AG10803 (cell line): ENCODE measurements around the gene DDX60.
"Not testable (repeated sequence)": the region's sequence is repeated elsewhere in the genome, so short reads cannot be mapped to it uniquely, and the experiment has no call there.

Experiments
- DNase-seq: peaks from one replicate; pipeline ENCODE4 v3.0.0; 2010; ENCODE audit warnings: low read depth
- H3K4me3 ChIP-seq: 2 replicates; pipeline ENCODE4 v1.5.1; 2011; ENCODE audit warnings: mild to moderate bottlenecking, low read length, control low read depth
- TF ChIP-seq, protein P1 (sequence below): conservative IDR thresholded peaks from 2 replicates; pipeline ENCODE4 v1.5.1; 2011; ENCODE audit warnings: mild to moderate bottlenecking, low read length, control low read depth, inconsistent platforms

Gene DDX60

DNA sequence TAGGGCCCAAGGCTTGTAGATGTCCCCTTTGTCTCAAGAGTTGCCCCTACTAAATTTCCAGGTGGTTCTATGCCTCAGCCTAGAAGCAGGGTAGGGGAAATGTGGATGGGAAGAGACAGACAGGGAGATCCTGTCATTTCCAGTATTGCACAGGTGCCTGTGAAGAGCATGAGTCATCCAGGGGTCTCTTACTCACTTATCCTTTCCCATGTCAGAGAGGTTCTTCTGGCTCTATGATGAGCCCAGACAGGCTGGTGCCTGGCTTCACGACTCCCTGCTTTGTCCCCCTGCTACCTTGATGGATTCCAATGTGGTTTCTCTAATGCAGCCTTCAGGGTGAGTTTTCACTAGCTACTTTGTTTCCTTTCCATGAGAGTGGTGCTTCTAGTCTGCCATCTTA, 35.2 kb upstream of the DDX60 start:
- TF ChIP-seq, protein P1, sequence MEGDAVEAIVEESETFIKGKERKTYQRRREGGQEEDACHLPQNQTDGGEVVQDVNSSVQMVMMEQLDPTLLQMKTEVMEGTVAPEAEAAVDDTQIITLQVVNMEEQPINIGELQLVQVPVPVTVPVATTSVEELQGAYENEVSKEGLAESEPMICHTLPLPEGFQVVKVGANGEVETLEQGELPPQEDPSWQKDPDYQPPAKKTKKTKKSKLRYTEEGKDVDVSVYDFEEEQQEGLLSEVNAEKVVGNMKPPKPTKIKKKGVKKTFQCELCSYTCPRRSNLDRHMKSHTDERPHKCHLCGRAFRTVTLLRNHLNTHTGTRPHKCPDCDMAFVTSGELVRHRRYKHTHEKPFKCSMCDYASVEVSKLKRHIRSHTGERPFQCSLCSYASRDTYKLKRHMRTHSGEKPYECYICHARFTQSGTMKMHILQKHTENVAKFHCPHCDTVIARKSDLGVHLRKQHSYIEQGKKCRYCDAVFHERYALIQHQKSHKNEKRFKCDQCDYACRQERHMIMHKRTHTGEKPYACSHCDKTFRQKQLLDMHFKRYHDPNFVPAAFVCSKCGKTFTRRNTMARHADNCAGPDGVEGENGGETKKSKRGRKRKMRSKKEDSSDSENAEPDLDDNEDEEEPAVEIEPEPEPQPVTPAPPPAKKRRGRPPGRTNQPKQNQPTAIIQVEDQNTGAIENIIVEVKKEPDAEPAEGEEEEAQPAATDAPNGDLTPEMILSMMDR = no peak
- no peak for DNase-seq
- no peak overlapping the region for H3K4me3 ChIP-seq

DNA sequence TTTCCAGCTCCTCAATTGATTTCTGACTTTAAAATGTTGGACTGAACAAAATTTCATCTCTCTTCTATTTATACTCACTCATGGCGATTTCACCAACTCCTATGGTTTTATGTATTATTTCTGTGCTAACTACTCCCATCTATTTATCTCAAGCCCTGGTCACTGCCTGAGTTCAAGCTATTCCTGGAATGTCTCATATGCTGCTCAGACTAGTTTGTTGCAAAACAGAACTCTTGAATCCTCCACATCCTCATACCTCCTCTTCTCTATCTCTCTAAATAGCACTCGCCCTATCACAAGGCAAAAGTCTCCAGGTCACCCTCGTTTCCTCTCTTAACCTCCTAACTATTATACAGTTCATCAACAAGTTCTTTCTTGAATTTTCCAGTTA, 19.0 kb upstream of the DDX60 start:
- peak; percentile 17 for DNase-seq
- TF ChIP-seq, protein P1 = no peak
- H3K4me3 ChIP-seq = no peak overlapping the region

DNA sequence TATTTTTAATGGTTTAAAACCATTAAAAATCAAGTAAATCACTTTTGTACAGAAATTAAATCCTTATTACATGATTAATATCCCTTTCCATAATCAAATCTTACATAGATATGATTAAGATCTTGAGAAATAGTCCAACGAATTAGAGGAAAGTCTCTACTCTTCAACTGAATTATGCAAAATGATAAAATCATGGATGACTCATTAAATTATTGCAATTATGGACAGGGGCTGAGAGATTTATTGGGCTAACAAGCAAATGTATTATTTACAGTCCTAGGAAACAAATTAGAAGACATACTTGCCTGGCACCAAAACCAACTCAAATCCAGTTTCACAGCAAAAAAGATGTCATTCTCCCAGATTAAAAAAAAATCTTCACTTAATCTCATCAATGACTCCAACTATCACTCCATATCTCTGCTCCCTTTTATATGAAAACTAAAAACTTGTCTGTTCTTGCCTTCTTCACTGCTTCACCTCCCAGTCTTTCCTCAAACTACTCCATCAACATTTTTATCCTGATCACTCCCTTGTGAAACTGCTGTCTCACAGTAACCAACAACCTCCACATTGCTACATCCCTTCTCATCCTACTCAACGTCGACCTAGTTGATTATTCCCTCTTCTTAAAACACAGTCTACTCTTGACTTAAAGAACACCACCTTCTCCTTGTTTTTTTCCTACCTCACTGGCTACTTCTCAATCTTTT, 18.4 kb upstream of the DDX60 start:
- TF ChIP-seq, protein P1 = no peak
- no peak overlapping the region for H3K4me3 ChIP-seq
- no peak for DNase-seq

DNA sequence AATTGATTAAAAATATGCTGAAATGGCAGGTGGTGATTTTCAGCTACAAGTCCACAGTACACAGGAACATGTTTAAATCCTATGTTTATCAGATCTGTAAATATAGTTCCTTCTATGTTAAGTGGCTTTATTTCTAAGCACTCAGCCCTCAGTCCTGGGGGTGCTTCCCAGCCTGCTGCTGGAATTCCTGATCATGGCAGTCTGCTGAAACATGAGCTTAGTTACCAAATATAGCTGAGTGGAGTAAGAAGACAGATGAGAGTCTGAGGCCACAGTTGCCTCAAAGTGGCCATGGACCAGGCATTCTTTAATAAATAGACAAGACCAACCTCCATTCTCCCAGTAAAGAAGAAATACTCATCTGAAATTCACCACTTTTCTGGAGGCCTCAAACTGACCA, 17.1 kb upstream of the DDX60 start:
- DNase-seq = peak; percentile 12
- TF ChIP-seq, protein P1 = no peak
- H3K4me3 ChIP-seq = no peak overlapping the region

DNA sequence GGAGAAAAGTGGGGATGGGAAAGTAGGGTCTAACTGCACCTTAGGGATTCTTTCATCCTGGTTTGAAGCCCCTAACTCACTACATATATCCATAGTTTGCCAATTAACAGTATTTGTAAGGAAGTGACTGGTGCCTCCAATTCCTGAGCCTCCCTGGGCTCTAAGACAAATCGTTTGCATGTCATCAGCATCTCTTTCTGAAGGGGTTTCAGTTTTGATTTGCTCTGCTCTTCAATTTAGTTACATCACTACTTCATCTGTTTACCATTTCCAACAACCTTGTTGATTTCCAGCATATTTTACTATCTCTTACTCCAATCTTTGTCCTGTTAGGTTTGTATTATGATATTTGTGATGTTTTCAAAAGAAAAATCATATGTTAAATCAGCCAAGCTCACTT, 15.5 kb upstream of the DDX60 start:
- TF ChIP-seq, protein P1 = no peak
- no peak for DNase-seq
- no peak overlapping the region for H3K4me3 ChIP-seq

DNA sequence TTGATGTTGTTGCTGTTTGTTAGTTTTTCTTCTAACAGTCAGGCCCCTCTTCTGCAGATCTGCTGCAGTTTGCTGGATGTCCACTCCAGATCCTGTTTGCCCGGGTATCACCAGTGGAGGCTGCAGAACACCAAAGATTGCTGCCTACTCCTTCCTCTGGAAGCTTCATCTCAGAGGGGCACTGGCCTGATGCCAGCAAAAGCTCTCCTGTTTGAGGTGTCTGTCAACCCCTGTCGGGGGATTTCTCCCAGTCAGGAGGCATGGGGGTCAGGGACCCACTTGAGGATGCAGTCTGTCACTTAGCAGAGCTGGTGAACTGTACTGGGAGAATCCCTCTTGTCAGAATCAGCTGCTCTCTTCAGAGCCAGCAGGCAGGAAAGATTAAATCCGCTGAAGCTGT, 12.0 kb upstream of the DDX60 start:
- not testable (repeated sequence) for DNase-seq, H3K4me3 ChIP-seq

DNA sequence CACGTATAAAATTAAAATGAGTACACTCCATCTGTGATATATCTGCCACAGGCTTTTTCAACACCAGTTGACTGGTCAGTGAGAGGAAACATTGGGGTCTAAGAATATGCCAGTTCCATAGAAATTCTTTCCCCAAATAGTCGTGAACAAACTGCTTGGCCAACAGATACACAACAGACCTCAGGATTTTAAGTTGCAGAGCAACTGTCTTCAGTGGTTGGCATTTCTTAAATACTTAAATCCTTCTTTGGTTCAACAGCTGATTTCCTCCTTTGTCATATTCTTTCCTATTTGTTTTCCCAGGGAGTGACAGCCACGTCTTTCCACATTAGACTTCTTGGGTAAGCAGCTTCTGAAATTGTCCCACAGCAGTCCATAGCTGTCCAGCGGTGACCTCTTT, 7.0 kb upstream of the DDX60 start:
- TF ChIP-seq, protein P1 = no peak
- DNase-seq = no peak
- H3K4me3 ChIP-seq = no peak overlapping the region
